Liver (tissue), 9 donors: Measurements from ENCODE around the gene ACTN2. TPM values are rescaled to one million over a fixed set of nuclear protein-coding genes. Genes with fewer than 3 reads are reported as not detected.

Experiments
- DNase-seq: peaks from one replicate; pipeline ENCODE4 v3.0.0-alpha.2; 2017; ENCODE audit warnings: low spot score
- H3K27ac ChIP-seq, 2 donors: one replicate each; pipeline ENCODE4 v1.7.0; 2013; ENCODE audit warnings: inconsistent platforms in 2 of 2, low read length in 2 of 2, control low read depth in 1 of 2, low read depth in 1 of 2, mild to moderate bottlenecking in 1 of 2
- H3K27me3 ChIP-seq, 4 donors: one replicate each; pipeline versions ENCODE4 v1.6.1 to v1.7.0; 2013; ENCODE audit warnings: low read length in 3 of 4, inconsistent platforms in 1 of 4, mild to moderate bottlenecking in 1 of 4, moderate library complexity in 1 of 4; ENCODE audit not compliant: control insufficient read depth in 4 of 4, insufficient read depth in 4 of 4
- H3K36me3 ChIP-seq, 4 donors: one replicate each; pipeline versions ENCODE4 v1.6.1 to v1.7.0; 2013; ENCODE audit warnings: low read length in 3 of 4, mild to moderate bottlenecking in 3 of 4, low read depth in 1 of 4, moderate library complexity in 1 of 4; ENCODE audit not compliant: control insufficient read depth in 4 of 4, insufficient read depth in 3 of 4
- H3K4me1 ChIP-seq, 4 donors: one replicate each; pipeline versions ENCODE4 v1.6.1 to v1.7.0; 2013; ENCODE audit warnings: low read length in 3 of 4, mild to moderate bottlenecking in 3 of 4, moderate library complexity in 1 of 4; ENCODE audit not compliant: control insufficient read depth in 4 of 4, insufficient read depth in 4 of 4
- H3K4me3 ChIP-seq, 3 donors: one replicate each; pipeline versions ENCODE4 v1.6.1 to v1.7.0; 2013; ENCODE audit warnings: low read length in 3 of 3, control low read depth in 1 of 3, low read depth in 1 of 3, mild to moderate bottlenecking in 1 of 3
- H3K9ac ChIP-seq, 2 donors: one replicate each; pipeline ENCODE4 v1.7.0; 2013; ENCODE audit warnings: low read length in 2 of 2, mild to moderate bottlenecking in 2 of 2, moderate library complexity in 2 of 2, control low read depth in 1 of 2, low read depth in 1 of 2
- H3K9me3 ChIP-seq, 4 donors: one replicate each; pipeline versions ENCODE4 v1.6.1 to v1.7.0; 2013; ENCODE audit warnings: low read length in 3 of 4; ENCODE audit not compliant: control insufficient read depth in 4 of 4
- EGR1 ChIP-seq, 2 donors: IDR thresholded peaks; 2 replicates each; pipeline ENCODE4 v1.6.1; 2016 to 2018; ENCODE audit warnings: antibody characterized with exemption in 2 of 2, low read depth in 2 of 2
- FOXA1 ChIP-seq: IDR thresholded peaks from 2 replicates; pipeline ENCODE4 v1.6.1; 2016; ENCODE audit warnings: antibody characterized with exemption
- FOXA2 ChIP-seq: IDR thresholded peaks from 2 replicates; pipeline ENCODE4 v1.6.1; 2016; ENCODE audit warnings: antibody characterized with exemption
- GABPA ChIP-seq, 2 donors: IDR thresholded peaks in 1 of 2; conservative IDR thresholded peaks in 1 of 2; 2 replicates each; pipeline ENCODE4 v1.6.1; 2016; ENCODE audit warnings: antibody characterized with exemption in 2 of 2, mild to moderate bottlenecking in 1 of 2, moderate library complexity in 1 of 2
- HNF4A ChIP-seq, 2 donors: conservative IDR thresholded peaks; 2 replicates each; pipeline ENCODE4 v1.6.1; 2016; ENCODE audit warnings: antibody characterized with exemption in 2 of 2, mild to moderate bottlenecking in 2 of 2
- HNF4G ChIP-seq: IDR thresholded peaks from 2 replicates; pipeline ENCODE4 v1.6.1; 2016; ENCODE audit warnings: antibody characterized with exemption
- JUND ChIP-seq, 2 donors: IDR thresholded peaks; 2 replicates each; pipeline ENCODE4 v1.6.1; 2016; ENCODE audit warnings: antibody characterized with exemption in 2 of 2
- NR2F2 ChIP-seq: IDR thresholded peaks from 2 replicates; pipeline ENCODE4 v1.6.1; 2016; ENCODE audit warnings: antibody characterized with exemption
- RAD21 ChIP-seq, 2 donors: IDR thresholded peaks; 2 replicates each; pipeline ENCODE4 v1.6.1; 2016; ENCODE audit warnings: antibody characterized with exemption in 2 of 2, mild to moderate bottlenecking in 2 of 2
- RXRA ChIP-seq, 2 donors: IDR thresholded peaks; 2 replicates each; pipeline ENCODE4 v1.6.1; 2017 to 2018; ENCODE audit warnings: antibody characterized with exemption in 2 of 2, mild to moderate bottlenecking in 1 of 2
- SP1 ChIP-seq: IDR thresholded peaks from 2 replicates; pipeline ENCODE4 v1.6.1; 2018; ENCODE audit warnings: antibody characterized with exemption, mild to moderate bottlenecking
- TAF1 ChIP-seq: conservative IDR thresholded peaks from 2 replicates; pipeline ENCODE4 v1.6.1; 2016; ENCODE audit warnings: antibody characterized with exemption, mild to moderate bottlenecking
- YY1 ChIP-seq: IDR thresholded peaks from 2 replicates; pipeline ENCODE4 v1.6.1; 2016; ENCODE audit warnings: antibody characterized with exemption, mild to moderate bottlenecking
- WGBS: extraction: QIAGEN DNeasy Blood & Tissue Kit; methylation state at CpG from one replicate; pipeline ENCODE4 v1.1.7; 2013; 5-methylcytosine and 5-hydroxymethylcytosine counted together
- polyA plus RNA-seq, 2 donors: library from polyadenylated mRNA; stranded (reverse) in 1 of 2; unstranded in 1 of 2; fragments of 200-250 nt in 1 of 2; fragments of >200 nt in 1 of 2; fragmentation: Nextera tagmentation in 1 of 2; extraction: Ambion mirVana in 1 of 2; gene quantifications; one replicate each; pipeline versions ENCODE4 v1.2.1 to v1.2.3, GENCODE V29; 2013 to 2015
- total RNA-seq, 2 donors: library from RNA; depleted of rRNA; stranded (reverse); fragments of >200 nt; gene quantifications; one replicate each; pipeline ENCODE4 v1.2.3, GENCODE V29; 2014
- TF ChIP-seq, protein P1 (sequence below): IDR thresholded peaks from 2 replicates; pipeline ENCODE4 v1.6.1; 2016; ENCODE audit warnings: antibody characterized with exemption
- TF ChIP-seq, protein P2 (sequence below): IDR thresholded peaks from 2 replicates; pipeline ENCODE4 v1.6.1; 2016; ENCODE audit warnings: antibody characterized with exemption
- TF ChIP-seq, protein P3 (sequence below): fragments of 150-350 bp; IDR thresholded peaks from 2 replicates; pipeline ENCODE4 v1.5.1; 2017; ENCODE audit warnings: improper control_type of control experiment, low read depth, low read length; ENCODE audit not compliant: missing input control
- TF ChIP-seq, protein P4 (sequence below): IDR thresholded peaks from 2 replicates; pipeline ENCODE4 v1.6.1; 2016; ENCODE audit warnings: antibody characterized with exemption
- TF ChIP-seq, protein P5 (sequence below): IDR thresholded peaks from 2 replicates; pipeline ENCODE4 v1.6.1; 2016; ENCODE audit warnings: antibody characterized with exemption, mild to moderate bottlenecking
- donor health status: healthy.
- donor health status: healthy.
- donor health status: healthy.
- donor health status: healthy.
- donor health status: healthy.

ACTN2 gene
- total and polyA plus RNA-seq, 4 donors, result 0.08 to 0.81 (median 0.15) TPM

DNA sequence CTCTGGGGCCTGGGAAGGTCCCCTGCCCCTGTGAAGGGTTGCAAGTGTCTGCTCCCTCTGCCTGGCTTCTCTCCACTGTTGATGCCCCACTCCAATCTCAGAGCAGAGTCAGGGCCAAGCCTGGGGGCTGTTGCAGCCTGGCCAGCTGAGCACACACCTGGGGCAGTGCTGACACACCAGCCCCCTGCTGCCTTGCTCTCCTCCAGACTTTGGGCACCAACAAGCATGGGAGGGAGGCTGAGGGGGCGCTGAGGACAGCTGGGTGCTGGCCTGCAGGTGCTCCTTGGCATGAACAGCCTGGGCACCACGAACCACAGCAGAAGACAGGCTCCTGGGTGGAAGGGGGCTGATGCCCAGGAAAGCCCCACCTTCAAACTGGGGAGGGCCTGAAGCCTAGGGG lies 99.2 kb downstream of the ACTN2 start:
- WGBS, result 71% methylated on average over 2 of the region's 2 CpGs
- H3K9me3 ChIP-seq, result no peaks in the 10 kb centered on the region
- H3K4me1 ChIP-seq, result no peaks in the 10 kb centered on the region
- H3K27me3 ChIP-seq, result no peaks in the 10 kb centered on the region
- no peak overlapping the region for H3K4me3 ChIP-seq
- H3K27ac ChIP-seq, result no peak overlapping the region
- TF ChIP-seq, protein P1, sequence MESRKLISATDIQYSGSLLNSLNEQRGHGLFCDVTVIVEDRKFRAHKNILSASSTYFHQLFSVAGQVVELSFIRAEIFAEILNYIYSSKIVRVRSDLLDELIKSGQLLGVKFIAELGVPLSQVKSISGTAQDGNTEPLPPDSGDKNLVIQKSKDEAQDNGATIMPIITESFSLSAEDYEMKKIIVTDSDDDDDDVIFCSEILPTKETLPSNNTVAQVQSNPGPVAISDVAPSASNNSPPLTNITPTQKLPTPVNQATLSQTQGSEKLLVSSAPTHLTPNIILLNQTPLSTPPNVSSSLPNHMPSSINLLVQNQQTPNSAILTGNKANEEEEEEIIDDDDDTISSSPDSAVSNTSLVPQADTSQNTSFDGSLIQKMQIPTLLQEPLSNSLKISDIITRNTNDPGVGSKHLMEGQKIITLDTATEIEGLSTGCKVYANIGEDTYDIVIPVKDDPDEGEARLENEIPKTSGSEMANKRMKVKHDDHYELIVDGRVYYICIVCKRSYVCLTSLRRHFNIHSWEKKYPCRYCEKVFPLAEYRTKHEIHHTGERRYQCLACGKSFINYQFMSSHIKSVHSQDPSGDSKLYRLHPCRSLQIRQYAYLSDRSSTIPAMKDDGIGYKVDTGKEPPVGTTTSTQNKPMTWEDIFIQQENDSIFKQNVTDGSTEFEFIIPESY, result no peak
- no peak for TF ChIP-seq JUND (IDR thresholded peaks at IDR 0.05)
- TF ChIP-seq, protein P2, sequence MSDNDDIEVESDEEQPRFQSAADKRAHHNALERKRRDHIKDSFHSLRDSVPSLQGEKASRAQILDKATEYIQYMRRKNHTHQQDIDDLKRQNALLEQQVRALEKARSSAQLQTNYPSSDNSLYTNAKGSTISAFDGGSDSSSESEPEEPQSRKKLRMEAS, result no peak
- TF ChIP-seq, protein P3, sequence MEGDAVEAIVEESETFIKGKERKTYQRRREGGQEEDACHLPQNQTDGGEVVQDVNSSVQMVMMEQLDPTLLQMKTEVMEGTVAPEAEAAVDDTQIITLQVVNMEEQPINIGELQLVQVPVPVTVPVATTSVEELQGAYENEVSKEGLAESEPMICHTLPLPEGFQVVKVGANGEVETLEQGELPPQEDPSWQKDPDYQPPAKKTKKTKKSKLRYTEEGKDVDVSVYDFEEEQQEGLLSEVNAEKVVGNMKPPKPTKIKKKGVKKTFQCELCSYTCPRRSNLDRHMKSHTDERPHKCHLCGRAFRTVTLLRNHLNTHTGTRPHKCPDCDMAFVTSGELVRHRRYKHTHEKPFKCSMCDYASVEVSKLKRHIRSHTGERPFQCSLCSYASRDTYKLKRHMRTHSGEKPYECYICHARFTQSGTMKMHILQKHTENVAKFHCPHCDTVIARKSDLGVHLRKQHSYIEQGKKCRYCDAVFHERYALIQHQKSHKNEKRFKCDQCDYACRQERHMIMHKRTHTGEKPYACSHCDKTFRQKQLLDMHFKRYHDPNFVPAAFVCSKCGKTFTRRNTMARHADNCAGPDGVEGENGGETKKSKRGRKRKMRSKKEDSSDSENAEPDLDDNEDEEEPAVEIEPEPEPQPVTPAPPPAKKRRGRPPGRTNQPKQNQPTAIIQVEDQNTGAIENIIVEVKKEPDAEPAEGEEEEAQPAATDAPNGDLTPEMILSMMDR, result no peak
- no peak for TF ChIP-seq SP1
- no peak for TF ChIP-seq FOXA2
- no peak for TF ChIP-seq NR2F2
- TF ChIP-seq FOXA1, result no peak
- no peak for TF ChIP-seq YY1
- TF ChIP-seq HNF4G, result no peak
- no peak for TF ChIP-seq EGR1 (IDR thresholded peaks at IDR 0.05; ENCODE audit: low read depth in 2 of 2)
- TF ChIP-seq, protein P4, sequence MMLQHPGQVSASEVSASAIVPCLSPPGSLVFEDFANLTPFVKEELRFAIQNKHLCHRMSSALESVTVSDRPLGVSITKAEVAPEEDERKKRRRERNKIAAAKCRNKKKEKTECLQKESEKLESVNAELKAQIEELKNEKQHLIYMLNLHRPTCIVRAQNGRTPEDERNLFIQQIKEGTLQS, result no peak
- TF ChIP-seq GABPA (IDR thresholded peaks at IDR 0.05 in 1 of 2, conservative IDR thresholded peaks at IDR 0.05 in 1 of 2), result no peak
- TF ChIP-seq TAF1, result no peak
- no peak for TF ChIP-seq RXRA (IDR thresholded peaks at IDR 0.05)
- TF ChIP-seq, protein P5, sequence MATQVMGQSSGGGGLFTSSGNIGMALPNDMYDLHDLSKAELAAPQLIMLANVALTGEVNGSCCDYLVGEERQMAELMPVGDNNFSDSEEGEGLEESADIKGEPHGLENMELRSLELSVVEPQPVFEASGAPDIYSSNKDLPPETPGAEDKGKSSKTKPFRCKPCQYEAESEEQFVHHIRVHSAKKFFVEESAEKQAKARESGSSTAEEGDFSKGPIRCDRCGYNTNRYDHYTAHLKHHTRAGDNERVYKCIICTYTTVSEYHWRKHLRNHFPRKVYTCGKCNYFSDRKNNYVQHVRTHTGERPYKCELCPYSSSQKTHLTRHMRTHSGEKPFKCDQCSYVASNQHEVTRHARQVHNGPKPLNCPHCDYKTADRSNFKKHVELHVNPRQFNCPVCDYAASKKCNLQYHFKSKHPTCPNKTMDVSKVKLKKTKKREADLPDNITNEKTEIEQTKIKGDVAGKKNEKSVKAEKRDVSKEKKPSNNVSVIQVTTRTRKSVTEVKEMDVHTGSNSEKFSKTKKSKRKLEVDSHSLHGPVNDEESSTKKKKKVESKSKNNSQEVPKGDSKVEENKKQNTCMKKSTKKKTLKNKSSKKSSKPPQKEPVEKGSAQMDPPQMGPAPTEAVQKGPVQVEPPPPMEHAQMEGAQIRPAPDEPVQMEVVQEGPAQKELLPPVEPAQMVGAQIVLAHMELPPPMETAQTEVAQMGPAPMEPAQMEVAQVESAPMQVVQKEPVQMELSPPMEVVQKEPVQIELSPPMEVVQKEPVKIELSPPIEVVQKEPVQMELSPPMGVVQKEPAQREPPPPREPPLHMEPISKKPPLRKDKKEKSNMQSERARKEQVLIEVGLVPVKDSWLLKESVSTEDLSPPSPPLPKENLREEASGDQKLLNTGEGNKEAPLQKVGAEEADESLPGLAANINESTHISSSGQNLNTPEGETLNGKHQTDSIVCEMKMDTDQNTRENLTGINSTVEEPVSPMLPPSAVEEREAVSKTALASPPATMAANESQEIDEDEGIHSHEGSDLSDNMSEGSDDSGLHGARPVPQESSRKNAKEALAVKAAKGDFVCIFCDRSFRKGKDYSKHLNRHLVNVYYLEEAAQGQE, result no peak
- TF ChIP-seq HNF4A (conservative IDR thresholded peaks at IDR 0.05), result no peak
- no peak for TF ChIP-seq RAD21 (IDR thresholded peaks at IDR 0.05)
- no peak for DNase-seq
- H3K36me3 ChIP-seq, result no peaks in the 10 kb centered on the region
- H3K9ac ChIP-seq, result no peak overlapping the region
